Measurements from ENCODE around the gene DDX52.

DNA sequence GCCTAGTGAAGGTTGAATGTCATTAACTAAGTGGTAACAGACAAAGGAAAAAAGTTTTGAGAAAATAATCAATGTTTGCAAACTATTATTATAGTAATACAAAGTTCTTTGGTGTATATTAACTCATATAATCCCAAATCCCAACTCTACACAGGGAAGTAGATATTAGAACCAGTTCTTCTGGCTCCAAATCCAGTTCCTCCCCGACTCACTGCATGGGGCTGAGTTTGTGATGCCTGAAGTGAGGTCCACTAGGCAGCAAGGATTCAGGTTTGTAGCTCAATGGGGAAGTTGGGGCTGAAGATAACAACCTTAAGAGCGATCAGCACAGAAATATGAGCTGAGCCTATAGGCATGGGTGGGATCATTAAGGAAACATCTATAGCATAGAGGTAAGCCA is 28.4 kb downstream of the DDX52 start:
- TF ChIP-seq, protein P1, sequence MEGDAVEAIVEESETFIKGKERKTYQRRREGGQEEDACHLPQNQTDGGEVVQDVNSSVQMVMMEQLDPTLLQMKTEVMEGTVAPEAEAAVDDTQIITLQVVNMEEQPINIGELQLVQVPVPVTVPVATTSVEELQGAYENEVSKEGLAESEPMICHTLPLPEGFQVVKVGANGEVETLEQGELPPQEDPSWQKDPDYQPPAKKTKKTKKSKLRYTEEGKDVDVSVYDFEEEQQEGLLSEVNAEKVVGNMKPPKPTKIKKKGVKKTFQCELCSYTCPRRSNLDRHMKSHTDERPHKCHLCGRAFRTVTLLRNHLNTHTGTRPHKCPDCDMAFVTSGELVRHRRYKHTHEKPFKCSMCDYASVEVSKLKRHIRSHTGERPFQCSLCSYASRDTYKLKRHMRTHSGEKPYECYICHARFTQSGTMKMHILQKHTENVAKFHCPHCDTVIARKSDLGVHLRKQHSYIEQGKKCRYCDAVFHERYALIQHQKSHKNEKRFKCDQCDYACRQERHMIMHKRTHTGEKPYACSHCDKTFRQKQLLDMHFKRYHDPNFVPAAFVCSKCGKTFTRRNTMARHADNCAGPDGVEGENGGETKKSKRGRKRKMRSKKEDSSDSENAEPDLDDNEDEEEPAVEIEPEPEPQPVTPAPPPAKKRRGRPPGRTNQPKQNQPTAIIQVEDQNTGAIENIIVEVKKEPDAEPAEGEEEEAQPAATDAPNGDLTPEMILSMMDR (IDR thresholded peaks at IDR 0.05; ENCODE audit: insufficient read depth, low read depth, low read length), result no peak
- TF ChIP-seq EZH2 (IDR thresholded peaks at IDR 0.05; ENCODE audit: insufficient read depth, low read length), result no peak
